ENCODE results near the gene DPY19L1. TPM values are rescaled to one million over a fixed set of nuclear protein-coding genes. Genes with fewer than 3 reads are reported as not detected.
"Not testable (repeated sequence)": the region's sequence is repeated elsewhere in the genome, so short reads cannot be mapped to it uniquely, and the experiment has no call there.

DPY19L1 gene
- total RNA-seq, 2 experiments from 2014 or later, result 5.8 to 17.6 TPM

DNA sequence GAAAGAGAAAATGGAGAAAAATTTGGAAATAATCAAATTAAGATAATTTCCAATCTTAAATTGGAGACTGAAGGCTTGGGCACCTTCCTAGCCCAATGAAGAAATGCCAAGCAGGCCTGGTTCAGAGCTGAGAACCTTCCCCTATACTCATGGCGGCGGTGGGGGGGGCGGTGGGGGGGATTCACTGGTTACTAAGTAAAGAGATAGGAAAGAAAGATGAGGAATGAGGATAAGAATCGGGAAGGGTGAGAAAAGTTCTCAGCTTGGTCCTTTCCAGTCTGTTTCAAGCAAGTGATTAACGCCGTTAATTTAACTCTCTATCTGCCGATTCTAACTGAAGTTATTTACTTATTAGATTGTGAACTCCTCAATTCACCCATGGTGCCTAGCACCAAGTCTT lies 41.5 kb downstream of the DPY19L1 start:
- Histone ChIP-seq H3K36me3 (ENCODE audit: insufficient read depth, low read length) (no peaks in the 10 kb centered on the region), H4K20me1 (ENCODE audit: insufficient read depth, low read length) (no peaks in the 10 kb centered on the region), H3K9me2 (ENCODE audit: insufficient read depth, low read length) (no peaks in the 10 kb centered on the region), H3K79me2 (ENCODE audit: insufficient read depth, low read depth, low read length) (no peaks in the 10 kb centered on the region), H2AFZ (ENCODE audit: low read length) (no peak overlapping the region), H3K27ac (ENCODE audit: low read depth, low read length, poor library complexity, severe bottlenecking) (no peak overlapping the region), H3K4me2 (ENCODE audit: low read length) (no peak overlapping the region), H3K4me1 (ENCODE audit: insufficient read depth, low read length, poor library complexity, severe bottlenecking) (no peaks in the 10 kb centered on the region), H3K4me3 (ENCODE audit: low read depth, low read length, poor library complexity, severe bottlenecking) (no peak overlapping the region), H3K9me3 (ENCODE audit: low read length) (no peaks in the 10 kb centered on the region)
- TF ChIP-seq, protein P1, sequence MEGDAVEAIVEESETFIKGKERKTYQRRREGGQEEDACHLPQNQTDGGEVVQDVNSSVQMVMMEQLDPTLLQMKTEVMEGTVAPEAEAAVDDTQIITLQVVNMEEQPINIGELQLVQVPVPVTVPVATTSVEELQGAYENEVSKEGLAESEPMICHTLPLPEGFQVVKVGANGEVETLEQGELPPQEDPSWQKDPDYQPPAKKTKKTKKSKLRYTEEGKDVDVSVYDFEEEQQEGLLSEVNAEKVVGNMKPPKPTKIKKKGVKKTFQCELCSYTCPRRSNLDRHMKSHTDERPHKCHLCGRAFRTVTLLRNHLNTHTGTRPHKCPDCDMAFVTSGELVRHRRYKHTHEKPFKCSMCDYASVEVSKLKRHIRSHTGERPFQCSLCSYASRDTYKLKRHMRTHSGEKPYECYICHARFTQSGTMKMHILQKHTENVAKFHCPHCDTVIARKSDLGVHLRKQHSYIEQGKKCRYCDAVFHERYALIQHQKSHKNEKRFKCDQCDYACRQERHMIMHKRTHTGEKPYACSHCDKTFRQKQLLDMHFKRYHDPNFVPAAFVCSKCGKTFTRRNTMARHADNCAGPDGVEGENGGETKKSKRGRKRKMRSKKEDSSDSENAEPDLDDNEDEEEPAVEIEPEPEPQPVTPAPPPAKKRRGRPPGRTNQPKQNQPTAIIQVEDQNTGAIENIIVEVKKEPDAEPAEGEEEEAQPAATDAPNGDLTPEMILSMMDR (conservative IDR thresholded peaks at IDR 0.05; ENCODE audit: low read length), result no peak
- TF ChIP-seq EZH2phosphoT487 (IDR thresholded peaks at IDR 0.05; ENCODE audit: borderline replicate concordance, low read depth, low read length), result no peak
- POLR2A ChIA-PET, result no interaction called here
- intact Hi-C loops (cut with micrococcal nuclease; ENCODE audit: unreplicated experiment), result no loop called here
- no peak for DNase-seq (ENCODE audit: low spot score)
- CTCF ChIA-PET (ENCODE audit: unreplicated experiment), result no interaction called here
- BruUV-seq (replicated peaks), result no TSS peak

DNA sequence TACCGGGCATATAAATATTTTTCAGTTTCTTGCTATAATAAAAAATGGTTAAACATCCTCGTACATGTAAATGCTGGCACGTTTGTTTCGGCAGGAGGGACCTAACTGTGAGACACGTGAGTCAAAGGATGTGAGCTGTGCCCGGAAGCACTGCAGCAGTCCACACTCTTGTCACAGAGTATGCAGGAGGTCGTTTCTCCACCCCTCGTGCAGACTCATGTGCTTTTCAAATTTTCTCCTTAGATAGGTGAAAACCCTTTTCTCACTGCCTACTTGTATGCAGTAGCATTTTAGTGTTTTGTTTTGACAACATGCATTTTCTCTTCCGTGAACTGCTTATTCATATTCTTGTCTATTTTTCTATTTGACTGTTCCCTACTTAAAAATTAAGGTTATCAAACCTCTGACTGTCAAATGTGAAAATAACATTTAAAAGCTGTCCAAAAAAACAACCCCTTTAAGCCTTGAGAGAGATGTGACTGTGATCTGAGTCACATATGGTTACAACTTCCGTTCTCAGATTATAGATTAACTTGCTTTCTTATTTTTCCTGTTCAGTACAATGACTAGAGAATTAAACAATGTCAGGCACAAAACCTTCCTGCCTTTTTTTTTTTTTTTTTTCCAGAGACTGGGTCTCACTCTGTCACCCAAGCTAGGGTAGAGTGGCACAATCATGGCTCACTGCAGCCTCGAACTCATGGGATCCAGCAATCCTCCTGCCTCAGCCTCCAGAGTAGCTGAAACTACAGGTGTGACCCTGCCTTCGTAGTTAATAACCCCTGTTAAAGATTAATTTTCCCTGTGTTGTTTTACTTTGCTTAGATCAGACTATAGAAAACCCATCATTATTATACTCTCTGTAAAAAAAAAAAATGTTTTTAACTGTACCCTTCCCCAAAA lies 45.1 kb downstream of the DPY19L1 start:
- no TSS peak for BruUV-seq (replicated peaks)
- Histone ChIP-seq H3K4me2 (ENCODE audit: low read length) (no peak overlapping the region), H3K9me3 (ENCODE audit: low read length) (no peaks in the 10 kb centered on the region)

DNA sequence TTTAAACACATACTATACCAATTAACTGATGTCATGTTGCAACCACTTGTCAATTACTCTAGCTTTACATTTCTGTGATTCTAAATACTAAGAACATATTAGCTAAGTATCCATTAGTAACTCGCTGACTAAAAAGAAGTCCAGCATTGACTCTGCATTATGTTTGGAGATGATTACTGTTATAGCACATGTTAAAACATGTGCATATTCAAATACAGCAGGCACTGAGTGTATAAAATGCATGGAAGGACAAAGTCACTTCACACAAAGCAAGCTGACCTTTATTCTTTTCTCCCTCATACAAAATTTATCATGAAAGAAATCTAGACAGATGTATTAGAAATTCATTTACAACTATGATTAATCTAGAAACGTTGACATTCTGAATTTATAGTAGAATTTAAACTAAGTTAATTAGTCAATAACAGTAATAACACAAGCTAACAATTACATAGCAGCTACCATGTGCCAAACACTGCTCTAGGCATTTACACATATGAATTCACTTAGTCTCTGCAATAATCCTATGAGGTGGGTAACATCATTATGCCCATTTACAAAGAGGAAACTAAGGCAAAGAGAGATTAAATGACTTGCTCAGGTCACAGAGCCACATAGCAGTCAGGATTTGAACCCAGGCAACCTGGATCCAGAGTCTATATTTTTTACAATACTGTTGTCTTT lies 48.7 kb downstream of the DPY19L1 start:
- H3K9me2 ChIP-seq (ENCODE audit: insufficient read depth, low read length); H2AFZ ChIP-seq (ENCODE audit: low read length); intact Hi-C loops (cut with micrococcal nuclease; ENCODE audit: unreplicated experiment); H3K4me3 ChIP-seq (ENCODE audit: low read depth, low read length, poor library complexity, severe bottlenecking); H3K79me2 ChIP-seq (ENCODE audit: insufficient read depth, low read depth, low read length); H3K9me3 ChIP-seq (ENCODE audit: low read length); H3K4me2 ChIP-seq (ENCODE audit: low read length); BruUV-seq (replicated peaks); DNase-seq (ENCODE audit: low spot score); H3K4me1 ChIP-seq (ENCODE audit: insufficient read depth, low read length, poor library complexity, severe bottlenecking); H3K27ac ChIP-seq (ENCODE audit: low read depth, low read length, poor library complexity, severe bottlenecking); CTCF ChIA-PET (ENCODE audit: unreplicated experiment); H3K36me3 ChIP-seq (ENCODE audit: insufficient read depth, low read length); POLR2A ChIA-PET; H4K20me1 ChIP-seq (ENCODE audit: insufficient read depth, low read length): not testable (repeated sequence)

More for the DNA sequence above, 45.1 kb downstream of the DPY19L1 start:
- intact Hi-C loops (cut with micrococcal nuclease; ENCODE audit: unreplicated experiment), result no loop called here
- TF ChIP-seq EZH2phosphoT487 (IDR thresholded peaks at IDR 0.05; ENCODE audit: borderline replicate concordance, low read depth, low read length), result no peak
- TF ChIP-seq, protein P1 (conservative IDR thresholded peaks at IDR 0.05; ENCODE audit: low read length), result no peak
- DNase-seq (ENCODE audit: low spot score), result no peak
- no peaks in the 10 kb centered on the region for H3K36me3 ChIP-seq (ENCODE audit: insufficient read depth, low read length)
- POLR2A ChIA-PET, result interaction anchor here (0.6 to 0.7 kb wide), 2 partner anchors 18 to 61 kb away, joined by 3 to 4 read pairs; no protein-coding TSS in a partner anchor
- no peak overlapping the region for H2AFZ ChIP-seq (ENCODE audit: low read length)
- no peaks in the 10 kb centered on the region for H3K9me2 ChIP-seq (ENCODE audit: insufficient read depth, low read length)
- no peaks in the 10 kb centered on the region for H3K79me2 ChIP-seq (ENCODE audit: insufficient read depth, low read depth, low read length)
- no peak overlapping the region for H3K27ac ChIP-seq (ENCODE audit: low read depth, low read length, poor library complexity, severe bottlenecking)
- H3K4me3 ChIP-seq (ENCODE audit: low read depth, low read length, poor library complexity, severe bottlenecking), result no peak overlapping the region
- CTCF ChIA-PET (ENCODE audit: unreplicated experiment), result no interaction called here
- no peaks in the 10 kb centered on the region for H3K4me1 ChIP-seq (ENCODE audit: insufficient read depth, low read length, poor library complexity, severe bottlenecking)
- H4K20me1 ChIP-seq (ENCODE audit: insufficient read depth, low read length), result no peaks in the 10 kb centered on the region

DNA sequence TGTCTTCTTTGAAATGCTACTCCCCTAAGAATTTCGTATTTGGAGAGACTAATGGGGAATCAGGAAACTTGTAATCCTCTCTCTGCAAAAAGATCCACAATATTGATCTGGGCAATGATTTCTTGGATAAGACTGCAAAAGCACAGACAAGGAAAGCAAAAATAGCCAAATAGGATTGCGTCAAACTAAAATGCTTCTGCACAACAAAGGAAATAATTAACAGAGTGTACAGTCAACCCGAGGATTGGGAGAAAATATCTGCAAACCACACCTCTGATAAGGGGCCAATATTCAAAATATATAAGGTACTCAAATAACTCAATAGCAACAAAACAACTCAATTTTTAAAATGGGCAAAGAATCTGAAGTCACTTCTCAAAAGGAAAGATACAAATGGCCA lies 52.1 kb downstream of the DPY19L1 start:
- intact Hi-C loops (cut with micrococcal nuclease; ENCODE audit: unreplicated experiment); H3K36me3 ChIP-seq (ENCODE audit: insufficient read depth, low read length); H3K9me3 ChIP-seq (ENCODE audit: low read length); H3K4me2 ChIP-seq (ENCODE audit: low read length); DNase-seq (ENCODE audit: low spot score); H3K4me3 ChIP-seq (ENCODE audit: low read depth, low read length, poor library complexity, severe bottlenecking); H3K9me2 ChIP-seq (ENCODE audit: insufficient read depth, low read length); H3K4me1 ChIP-seq (ENCODE audit: insufficient read depth, low read length, poor library complexity, severe bottlenecking); H2AFZ ChIP-seq (ENCODE audit: low read length); BruUV-seq (replicated peaks); H4K20me1 ChIP-seq (ENCODE audit: insufficient read depth, low read length); CTCF ChIA-PET (ENCODE audit: unreplicated experiment); H3K79me2 ChIP-seq (ENCODE audit: insufficient read depth, low read depth, low read length); H3K27ac ChIP-seq (ENCODE audit: low read depth, low read length, poor library complexity, severe bottlenecking): not testable (repeated sequence)
- POLR2A ChIA-PET, result interaction anchor here (1.0 kb wide), 1 partner anchor 12 kb away, joined by 5 read pairs; no protein-coding TSS in a partner anchor

DNA sequence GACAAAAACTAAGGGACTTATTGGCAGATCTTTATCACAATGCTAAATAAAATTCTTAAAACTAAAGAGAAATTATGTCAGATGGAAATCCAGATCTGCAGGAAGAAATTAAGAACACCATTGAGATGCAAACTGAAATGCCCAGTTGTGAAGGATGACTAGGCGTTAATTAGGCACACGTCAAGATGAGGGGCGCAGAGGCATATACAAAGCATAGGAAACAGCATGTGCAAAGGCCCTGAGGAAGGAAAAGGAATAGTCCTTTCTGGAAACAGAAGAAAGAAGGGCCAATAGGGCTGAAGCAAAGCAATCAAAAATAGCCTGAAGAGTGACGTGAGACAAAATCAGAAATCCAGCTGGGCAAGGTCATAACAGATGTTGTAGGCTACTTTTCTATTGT lies 53.1 kb downstream of the DPY19L1 start:
- H3K9me2 ChIP-seq (ENCODE audit: insufficient read depth, low read length); intact Hi-C loops (cut with micrococcal nuclease; ENCODE audit: unreplicated experiment); H3K9me3 ChIP-seq (ENCODE audit: low read length); H3K36me3 ChIP-seq (ENCODE audit: insufficient read depth, low read length); H3K79me2 ChIP-seq (ENCODE audit: insufficient read depth, low read depth, low read length); H3K4me2 ChIP-seq (ENCODE audit: low read length); H3K4me1 ChIP-seq (ENCODE audit: insufficient read depth, low read length, poor library complexity, severe bottlenecking); H4K20me1 ChIP-seq (ENCODE audit: insufficient read depth, low read length); H3K4me3 ChIP-seq (ENCODE audit: low read depth, low read length, poor library complexity, severe bottlenecking); H3K27ac ChIP-seq (ENCODE audit: low read depth, low read length, poor library complexity, severe bottlenecking); BruUV-seq (replicated peaks); CTCF ChIA-PET (ENCODE audit: unreplicated experiment); H2AFZ ChIP-seq (ENCODE audit: low read length); DNase-seq (ENCODE audit: low spot score): not testable (repeated sequence)
- POLR2A ChIA-PET, result interaction anchor here (0.7 kb wide), 1 partner anchor 10 kb away, joined by 3 read pairs; no protein-coding TSS in a partner anchor

Measured in OCI-LY7 (cell line).